NCI-H524 treated with DMSO at 0.1 percent for 48 hours (cell line): ENCODE results near the gene HAGH.

ENCODE experiments used
- DNase-seq: peaks from one replicate; lab custom pipeline; 2025; lab: John Stamatoyannopoulos, UW

HAGH gene

DNA sequence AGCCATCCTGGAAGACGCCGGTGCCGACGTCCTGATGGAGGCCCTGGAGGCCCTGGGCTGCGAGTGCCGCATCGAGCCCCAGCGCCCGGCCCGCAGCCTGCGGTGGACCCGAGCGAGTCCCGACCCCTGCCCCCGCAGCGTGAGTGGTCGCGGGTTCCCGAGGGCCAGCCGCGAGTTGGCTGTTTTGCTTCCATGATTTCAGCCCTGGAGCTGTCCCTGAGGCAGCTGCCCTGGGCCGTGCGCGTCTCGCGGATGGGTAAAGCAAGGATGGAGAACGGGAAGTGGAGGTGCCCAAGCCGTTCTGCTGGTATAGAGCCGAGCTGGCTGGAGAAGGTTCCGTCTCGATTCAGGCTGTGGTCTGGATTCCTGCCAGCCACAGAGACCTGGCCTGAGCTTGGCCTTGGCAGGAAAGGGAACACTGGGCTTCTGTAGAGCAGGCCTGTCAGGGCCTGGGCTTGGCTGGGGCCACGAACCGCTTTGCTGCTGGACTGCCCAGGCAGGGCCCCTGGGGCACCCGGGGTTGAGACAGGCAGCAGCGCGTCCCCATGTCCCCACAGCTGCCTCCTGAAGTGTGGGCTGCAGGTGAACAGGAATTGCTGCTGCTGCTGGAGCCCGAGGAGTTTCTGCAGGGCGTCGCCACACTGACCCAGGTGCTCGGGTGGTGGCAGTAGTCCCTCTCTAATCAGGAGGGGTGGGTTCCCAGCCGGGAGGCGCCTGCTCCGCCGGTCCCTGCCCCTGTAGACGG, 52.8 kb downstream of the HAGH start:
- DNase-seq: no peak

DNA sequence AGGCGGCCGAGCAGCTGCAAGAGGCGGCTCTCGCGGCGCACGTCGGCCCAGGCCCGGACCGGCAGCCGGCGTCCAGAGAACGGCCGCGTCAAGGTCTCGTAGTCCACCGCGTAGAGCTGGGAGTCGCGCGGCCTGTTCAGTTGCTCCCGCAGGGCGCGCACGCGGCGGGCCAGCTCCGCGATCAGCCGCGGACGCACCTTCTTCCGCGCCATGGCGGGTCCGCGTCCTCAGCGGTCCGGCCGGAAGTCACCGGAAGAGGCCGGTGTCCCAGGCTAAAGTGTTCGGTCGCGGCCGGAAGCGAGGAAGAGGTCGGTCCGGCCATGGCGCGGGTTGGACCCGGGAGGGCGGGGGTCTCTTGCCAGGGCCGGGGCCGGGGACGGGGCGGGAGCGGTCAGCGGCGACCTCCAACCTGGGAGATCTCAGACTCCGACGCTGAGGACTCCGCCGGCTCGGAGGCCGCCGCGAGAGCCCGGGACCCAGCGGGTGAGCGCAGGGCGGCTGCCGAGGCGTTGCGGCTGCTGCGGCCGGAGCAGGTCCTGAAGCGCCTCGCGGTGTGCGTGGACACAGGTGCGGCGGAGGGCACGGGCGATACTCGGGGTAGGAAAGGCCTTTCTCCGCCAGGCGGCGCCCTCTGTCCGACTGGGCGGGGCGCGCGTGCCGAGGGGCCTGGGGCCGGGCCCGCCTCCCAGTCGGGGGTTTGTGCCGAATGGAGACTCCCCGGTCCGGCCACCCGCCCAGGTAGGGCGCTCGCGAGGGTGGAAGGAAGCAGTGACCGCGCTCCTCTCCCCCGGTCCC, 53.5 kb downstream of the HAGH start, which contains the start of gene MRPS34:
MRPS34 (minus strand) TSS at position 227 of the 795 bp plus-strand sequence; CDS start at position 212, 15 bp downstream.
- DNase-seq: peak; percentile 6

DNA sequence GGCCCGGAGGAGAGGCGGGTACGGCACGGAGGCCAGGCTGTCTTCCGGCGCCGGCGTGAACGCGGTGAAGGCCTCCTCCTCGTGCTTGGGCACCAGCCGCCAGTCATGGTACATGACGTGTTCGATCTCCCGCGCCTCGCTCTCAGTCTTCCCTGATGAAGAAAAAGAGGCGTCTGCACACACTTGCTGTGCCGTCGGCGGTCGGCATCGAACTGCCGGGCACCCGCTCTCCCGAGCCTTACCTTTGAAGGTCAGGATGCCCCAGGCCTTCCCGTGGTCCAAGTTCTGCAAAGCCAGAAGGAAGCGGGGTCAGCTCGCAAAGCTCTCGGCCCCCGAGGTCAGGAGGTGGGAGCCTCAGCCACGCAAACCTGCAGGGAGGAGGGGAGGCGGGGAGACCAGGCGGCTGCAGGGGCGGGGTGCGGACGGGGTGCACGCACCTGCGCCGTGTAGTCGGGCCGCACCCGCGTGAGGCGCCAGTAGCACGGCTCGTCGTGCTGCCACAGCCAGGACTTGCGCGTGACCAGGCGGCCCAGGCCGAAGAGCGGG, 54.2 kb downstream of the HAGH start, which contains the start of gene EME2:
EME2 (plus strand) TSS at position 449 of the 546 bp plus-strand sequence. CDS start 418 bp downstream, outside the sequence.
- DNase-seq: no peak

GRCh38 chr16:1771864-1772361, 54.7 kb downstream of the HAGH start:
- DNase-seq: no peak

- no peak for DNase-seq
These were observed 55.3 kb downstream of the HAGH start, which contains the start of gene NME3 for GRCh38 chr16:1771188-1771863. Gene NME3 (minus strand): TSS chr16:1771543. CDS start chr16:1771534, 9 bp downstream.

DNA sequence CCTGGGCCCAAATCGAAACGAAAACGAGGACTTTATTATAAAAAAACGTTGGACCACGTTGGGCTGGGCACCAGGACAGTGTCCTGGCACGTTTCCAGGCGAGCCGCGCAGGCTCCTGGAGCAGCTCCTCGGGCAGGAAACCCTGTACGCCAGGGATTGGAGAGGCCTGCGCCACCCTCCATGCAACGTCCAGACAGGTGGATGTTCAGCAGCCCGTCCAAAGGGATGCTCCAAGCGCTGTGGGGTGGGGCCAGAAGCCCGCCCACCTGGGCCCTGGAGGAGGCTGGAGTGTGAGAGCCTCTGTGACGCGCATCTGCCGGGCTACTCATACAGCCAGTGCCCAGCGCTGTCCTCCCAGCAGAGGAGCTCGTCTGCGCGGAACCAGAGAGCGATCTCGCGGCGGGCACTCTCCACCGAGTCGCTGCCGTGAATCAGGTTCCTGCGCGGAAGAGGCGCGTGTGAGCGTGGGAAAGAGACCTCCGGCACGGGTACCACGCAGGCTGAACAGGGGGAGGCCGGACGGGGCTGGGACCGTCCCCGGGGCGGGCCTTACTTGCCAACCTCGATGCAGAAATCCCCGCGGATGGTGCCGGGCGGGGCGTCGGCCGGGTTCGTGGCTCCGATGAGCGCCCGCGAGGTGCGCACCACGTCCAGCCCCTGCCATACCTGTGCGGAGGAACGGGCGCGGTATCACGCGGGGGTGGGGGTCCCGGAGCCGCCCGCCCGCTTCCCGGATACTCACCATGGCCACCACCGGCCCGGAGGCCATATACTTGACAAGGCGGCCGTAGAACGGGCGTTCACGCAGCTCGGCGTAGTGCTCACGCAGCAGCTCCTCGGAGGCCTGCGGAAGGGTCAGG, 56.1 kb downstream of the HAGH start:
- no peak for DNase-seq

DNA sequence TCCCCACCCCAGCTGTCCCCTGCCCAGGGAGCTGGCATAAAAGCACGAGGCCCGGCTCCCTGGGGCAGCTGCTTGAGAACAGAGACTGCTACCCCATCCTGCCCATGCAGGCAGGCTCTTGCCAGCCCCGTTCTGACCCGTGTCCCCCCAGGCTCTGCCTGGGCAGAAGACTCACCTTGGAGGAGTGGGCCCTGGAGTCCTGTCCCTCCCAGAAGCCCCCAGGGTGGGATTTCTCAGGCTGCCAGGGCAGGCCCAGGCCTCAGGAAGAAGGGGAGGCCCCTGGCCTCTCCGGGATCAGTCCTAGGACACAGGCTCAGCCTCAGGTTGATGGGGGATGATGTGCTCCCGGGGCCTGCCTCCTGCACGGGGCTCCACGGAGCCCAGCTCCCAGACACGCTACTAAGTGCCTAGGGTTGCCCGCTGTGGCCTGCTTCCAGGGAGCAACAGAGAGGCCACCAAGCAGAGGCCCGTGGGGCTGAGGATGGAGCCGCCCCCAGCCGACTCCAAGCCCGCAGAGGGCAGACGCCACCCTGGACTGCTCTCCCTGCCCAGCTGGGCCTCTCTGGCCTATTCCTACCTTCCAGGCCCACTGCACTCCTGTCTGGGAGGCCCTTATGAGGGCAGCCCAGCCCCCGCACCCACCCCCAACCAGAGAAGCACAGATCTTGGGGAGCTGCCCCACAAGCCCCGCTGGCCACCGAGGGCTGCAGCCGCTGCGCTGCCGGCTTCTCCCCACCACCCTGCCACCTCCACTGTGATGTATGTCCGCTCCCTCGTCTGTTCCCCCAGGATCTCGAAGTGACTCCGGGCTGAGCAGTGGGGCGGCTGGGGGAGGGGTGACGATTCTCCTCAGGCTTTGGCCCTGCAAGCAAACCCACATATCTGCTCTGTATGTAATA, 57.0 kb downstream of the HAGH start:
- DNase-seq: no peak

DNA sequence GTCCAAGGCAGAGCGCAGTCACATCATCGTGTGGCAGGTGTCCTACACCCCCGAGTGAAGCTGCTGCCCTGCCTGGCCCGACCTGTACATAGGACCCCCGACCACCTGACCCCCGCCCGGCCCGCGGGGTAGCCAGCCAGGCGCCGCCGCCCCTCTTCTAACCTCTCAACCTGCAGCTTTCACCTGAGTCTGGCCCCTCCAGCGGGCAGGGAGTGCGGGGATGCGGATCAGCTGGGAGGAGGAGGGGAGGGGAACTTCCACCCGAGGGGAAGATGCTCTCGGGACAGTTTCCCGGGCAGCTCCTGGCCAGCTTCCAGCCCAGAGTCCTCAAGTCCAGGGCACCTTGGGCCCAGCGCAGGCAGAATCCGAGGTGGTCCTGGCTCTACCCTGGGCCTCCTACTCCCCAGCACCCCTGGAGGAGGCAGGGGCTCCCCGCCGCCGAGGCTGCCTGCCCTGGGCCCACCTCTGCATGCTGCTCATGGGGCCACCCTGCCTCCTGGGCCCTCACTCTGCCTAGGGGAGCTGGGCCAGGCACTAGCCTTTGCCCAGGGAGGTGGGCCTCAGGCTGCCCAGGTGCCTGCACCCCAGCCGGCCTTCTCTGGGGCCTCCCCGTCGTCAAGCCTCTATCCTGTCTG, 57.7 kb downstream of the HAGH start:
- DNase-seq: no peak

DNA sequence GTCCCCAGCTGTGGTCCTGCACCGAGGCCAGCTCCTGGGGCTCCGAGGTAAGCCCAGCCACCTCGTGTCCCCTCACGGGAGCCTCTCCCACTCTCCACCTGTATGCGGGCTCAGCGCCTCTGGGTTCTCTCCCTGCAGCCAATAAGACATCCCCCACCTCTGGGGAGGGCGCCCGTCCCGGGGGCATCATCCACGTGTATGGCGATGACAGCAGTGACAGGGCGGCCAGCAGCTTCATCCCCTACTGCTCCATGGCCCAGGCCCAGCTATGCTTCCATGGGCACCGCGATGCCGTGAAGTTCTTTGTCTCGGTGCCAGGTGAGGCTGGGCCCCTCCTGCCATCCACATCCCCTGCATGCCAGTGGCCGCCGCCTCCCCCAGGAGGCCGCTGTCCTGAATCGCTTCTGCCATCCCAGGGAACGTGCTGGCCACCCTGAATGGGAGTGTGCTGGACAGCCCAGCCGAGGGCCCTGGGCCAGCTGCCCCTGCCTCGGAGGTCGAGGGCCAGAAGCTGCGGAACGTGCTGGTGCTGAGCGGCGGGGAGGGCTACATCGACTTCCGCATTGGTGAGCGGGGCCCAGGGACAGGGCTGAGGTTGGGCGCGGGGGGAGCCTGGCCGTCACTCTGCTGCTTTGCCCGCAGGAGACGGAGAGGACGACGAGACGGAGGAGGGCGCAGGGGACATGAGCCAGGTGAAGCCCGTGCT, 58.4 kb downstream of the HAGH start:
- DNase-seq: no peak

- no peak for DNase-seq
These were observed 59.3 kb downstream of the HAGH start for GRCh38 chr16:1767116-1767994.

DNA sequence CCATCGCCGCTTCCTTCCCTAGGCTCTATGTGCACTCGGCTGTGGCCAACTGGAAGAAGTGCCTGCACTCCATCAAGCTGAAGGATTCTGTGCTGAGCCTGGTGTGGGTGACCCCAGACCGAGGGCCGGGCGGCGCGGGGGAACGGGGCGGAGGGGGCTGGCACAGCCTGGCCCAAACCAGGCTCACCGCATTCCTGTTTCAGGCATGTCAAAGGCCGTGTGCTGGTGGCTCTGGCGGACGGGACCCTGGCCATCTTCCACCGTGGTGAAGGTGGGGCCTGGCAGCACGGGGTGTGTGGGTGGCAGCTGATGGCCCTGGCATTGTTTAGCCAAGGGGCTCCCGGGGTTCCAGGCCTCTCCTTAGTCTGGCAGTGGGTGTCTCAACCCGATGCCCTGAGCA, 59.9 kb downstream of the HAGH start:
- no peak for DNase-seq

DNA sequence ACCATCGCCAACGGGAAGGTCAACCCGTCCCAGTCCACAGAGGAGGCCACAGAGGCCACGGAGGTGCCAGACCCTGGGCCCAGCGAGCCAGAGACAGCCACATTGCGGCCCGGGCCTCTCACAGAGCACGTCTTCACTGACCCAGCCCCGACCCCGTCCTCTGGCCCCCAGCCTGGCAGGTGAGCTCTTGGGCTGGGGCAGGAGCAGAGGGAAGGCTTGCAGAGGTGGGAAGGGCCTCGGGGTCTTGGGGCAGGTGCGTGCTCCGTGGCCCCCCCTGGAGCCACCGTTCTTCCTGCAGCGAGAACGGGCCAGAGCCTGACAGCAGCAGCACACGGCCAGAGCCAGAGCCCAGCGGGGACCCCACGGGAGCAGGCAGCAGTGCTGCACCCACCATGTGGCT, 60.4 kb downstream of the HAGH start:
- DNase-seq: no peak

- DNase-seq: no peak
These were observed 60.8 kb downstream of the HAGH start for GRCh38 chr16:1765826-1766225.

DNA sequence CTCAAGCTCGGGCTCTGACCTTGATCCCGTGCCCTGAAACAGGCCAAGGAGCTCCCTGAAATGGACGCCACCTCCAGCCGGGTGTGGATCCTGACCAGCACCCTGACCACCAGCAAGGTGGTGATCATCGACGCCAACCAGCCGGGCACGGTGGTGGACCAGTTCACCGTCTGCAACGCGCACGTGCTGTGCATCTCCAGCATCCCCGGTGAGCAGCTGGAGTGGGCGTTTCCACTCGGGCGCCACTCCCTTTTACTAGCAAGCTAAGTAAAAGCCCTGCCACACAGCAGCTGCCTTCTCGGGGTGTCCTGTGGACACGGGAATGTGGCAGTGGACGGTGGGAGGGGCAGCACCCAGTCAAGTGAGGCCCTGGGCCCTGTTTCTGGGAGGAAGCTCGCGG, 61.7 kb downstream of the HAGH start:
- DNase-seq: no peak

DNA sequence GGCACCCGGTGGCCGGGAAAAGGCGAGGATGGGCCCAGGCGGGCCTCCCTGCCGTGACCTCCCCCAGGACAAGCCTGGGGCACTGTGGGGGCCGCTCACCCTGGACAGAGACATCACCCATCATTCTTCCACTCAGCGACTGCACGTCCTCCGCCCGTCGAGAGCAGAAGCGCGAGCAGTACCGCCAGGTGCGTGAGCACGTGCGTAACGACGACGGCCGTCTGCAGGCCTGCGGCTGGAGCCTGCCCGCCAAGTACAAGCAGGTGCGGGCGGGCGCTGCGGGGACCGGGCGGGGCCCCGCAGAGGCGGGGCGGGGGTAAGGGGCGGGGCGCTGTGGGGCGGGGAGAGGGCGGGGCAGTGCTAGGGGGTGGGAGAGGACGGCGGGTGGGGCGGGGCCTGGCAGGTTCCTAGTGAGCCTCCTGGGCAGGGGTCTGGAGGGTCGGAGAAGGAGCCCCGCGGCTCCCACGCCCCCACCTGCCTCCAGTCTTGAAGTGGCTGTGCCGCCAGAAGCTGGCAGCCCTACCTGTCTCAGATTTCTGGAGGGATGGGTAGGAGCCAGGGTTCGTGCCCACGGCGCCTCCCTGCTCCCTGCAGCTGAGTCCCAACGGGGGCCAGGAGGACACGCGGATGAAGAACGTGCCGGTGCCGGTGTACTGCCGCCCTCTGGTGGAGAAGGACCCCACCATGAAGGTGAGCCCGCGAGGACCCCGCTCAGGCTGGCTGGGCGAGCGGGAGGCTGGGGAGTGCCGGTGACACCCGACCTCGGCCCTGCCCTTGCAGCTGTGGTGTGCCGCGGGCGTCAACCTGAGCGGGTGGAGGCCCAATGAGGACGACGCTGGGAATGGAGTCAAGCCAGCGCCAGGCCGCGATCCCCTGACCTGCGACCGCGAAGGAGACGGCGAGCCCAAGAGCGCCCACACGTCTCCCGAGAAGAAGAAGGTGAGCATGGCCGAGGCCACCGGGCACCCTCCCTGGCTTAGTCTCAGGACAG, 62.8 kb downstream of the HAGH start:
- DNase-seq: no peak

GRCh38 chr16:1762879-1763520, 63.6 kb downstream of the HAGH start:
- DNase-seq: no peak
